HEK293 (cell line): Measurements from ENCODE around the gene NCOR2.

Source experiments
- GLI4 ChIP-seq: fragments of 450-650 bp; formaldehyde crosslinking; IDR thresholded peaks from 2 replicates; pipeline ENCODE4 v1.5.1; 2016; ENCODE audit warnings: missing biosample characterization, missing genetic modification characterization
- MYNN ChIP-seq: fragments of 450-650 bp; formaldehyde crosslinking; IDR thresholded peaks from 2 replicates; pipeline ENCODE4 v1.5.1; 2016; ENCODE audit warnings: missing biosample characterization, missing genetic modification characterization, borderline replicate concordance
- WT1 ChIP-seq: fragments of 450-650 bp; formaldehyde crosslinking; IDR thresholded peaks from 2 replicates; pipeline ENCODE4 v1.5.1; 2016; ENCODE audit warnings: missing biosample characterization, missing genetic modification characterization
- ZBTB8A ChIP-seq: fragments of 450-650 bp; formaldehyde crosslinking; IDR thresholded peaks from 2 replicates; pipeline ENCODE4 v1.5.1; 2016; ENCODE audit warnings: missing biosample characterization, missing genetic modification characterization
- ZFP3 ChIP-seq: fragments of 450-650 bp; formaldehyde crosslinking; IDR thresholded peaks from 2 replicates; pipeline ENCODE4 v1.5.1; 2016; ENCODE audit warnings: low read depth, missing biosample characterization, missing genetic modification characterization
- ZFP37 ChIP-seq: fragments of 450-650 bp; formaldehyde crosslinking; IDR thresholded peaks from 2 replicates; pipeline ENCODE4 v1.5.1; 2016; ENCODE audit warnings: missing biosample characterization, missing genetic modification characterization
- ZFP69B ChIP-seq: fragments of 450-650 bp; formaldehyde crosslinking; IDR thresholded peaks from 2 replicates; pipeline ENCODE4 v1.5.1; 2016; ENCODE audit warnings: missing biosample characterization, missing genetic modification characterization
- ZNF132 ChIP-seq: fragments of 450-650 bp; formaldehyde crosslinking; IDR thresholded peaks from 2 replicates; pipeline ENCODE4 v1.5.1; 2017; ENCODE audit warnings: missing biosample characterization, missing genetic modification characterization, borderline replicate concordance
- ZNF184 ChIP-seq: fragments of 450-650 bp; IDR thresholded peaks from 2 replicates; pipeline ENCODE4 v1.5.1; 2018; ENCODE audit warnings: missing biosample characterization, mild to moderate bottlenecking, missing genetic modification characterization
- ZNF19 ChIP-seq: fragments of 450-650 bp; formaldehyde crosslinking; IDR thresholded peaks from 2 replicates; pipeline ENCODE4; 2016; ENCODE audit warnings: missing biosample characterization, missing genetic modification characterization, low read depth
- ZNF2 ChIP-seq: fragments of 450-650 bp; formaldehyde crosslinking; IDR thresholded peaks from 2 replicates; pipeline ENCODE4 v1.5.1; 2016; ENCODE audit warnings: missing biosample characterization, missing genetic modification characterization
- ZNF23 ChIP-seq: fragments of 450-650 bp; formaldehyde crosslinking; IDR thresholded peaks from 2 replicates; pipeline ENCODE4 v1.5.1; 2016; ENCODE audit warnings: missing biosample characterization, missing genetic modification characterization, borderline replicate concordance
- ZNF311 ChIP-seq: fragments of 450-650 bp; formaldehyde crosslinking; IDR thresholded peaks from 2 replicates; pipeline ENCODE4 v1.5.1; 2017; ENCODE audit warnings: missing biosample characterization, missing genetic modification characterization, borderline replicate concordance
- ZNF366 ChIP-seq: fragments of 450-650 bp; formaldehyde crosslinking; conservative IDR thresholded peaks from 2 replicates; pipeline ENCODE4 v1.5.1; 2016; ENCODE audit warnings: missing biosample characterization, missing genetic modification characterization
- ZNF391 ChIP-seq: fragments of 450-650 bp; formaldehyde crosslinking; IDR thresholded peaks from 2 replicates; pipeline ENCODE4 v1.5.1; 2016; ENCODE audit warnings: low read depth, missing biosample characterization, missing genetic modification characterization, borderline replicate concordance
- ZNF394 ChIP-seq: fragments of 450-650 bp; formaldehyde crosslinking; IDR thresholded peaks from 2 replicates; pipeline ENCODE4 v1.5.1; 2016; ENCODE audit warnings: missing biosample characterization, missing genetic modification characterization, mild to moderate bottlenecking, moderate library complexity, borderline replicate concordance
- ZNF404 ChIP-seq: fragments of 450-650 bp; formaldehyde crosslinking; IDR thresholded peaks from 2 replicates; pipeline ENCODE4 v1.5.1; 2017; ENCODE audit warnings: missing biosample characterization, missing genetic modification characterization
- ZNF416 ChIP-seq: fragments of 450-650 bp; formaldehyde crosslinking; IDR thresholded peaks from 2 replicates; pipeline ENCODE4 v1.5.1; 2016; ENCODE audit warnings: missing biosample characterization, missing genetic modification characterization
- ZNF473 ChIP-seq: fragments of 450-650 bp; formaldehyde crosslinking; IDR thresholded peaks from 2 replicates; pipeline ENCODE4 v1.5.1; 2017; ENCODE audit warnings: missing biosample characterization, missing genetic modification characterization
- ZNF529 ChIP-seq: fragments of 450-650 bp; formaldehyde crosslinking; IDR thresholded peaks from 2 replicates; pipeline ENCODE4 v1.5.1; 2017; ENCODE audit warnings: missing genetic modification characterization, missing biosample characterization; ENCODE audit not compliant: insufficient replicate concordance
- ZNF558 ChIP-seq: fragments of 450-650 bp; formaldehyde crosslinking; IDR thresholded peaks from 2 replicates; pipeline ENCODE4 v1.5.1; 2016; ENCODE audit warnings: missing biosample characterization, missing genetic modification characterization
- ZNF560 ChIP-seq: fragments of 450-650 bp; formaldehyde crosslinking; IDR thresholded peaks from 2 replicates; pipeline ENCODE4 v1.5.1; 2017; ENCODE audit warnings: missing biosample characterization, missing genetic modification characterization, borderline replicate concordance
- ZNF776 ChIP-seq: fragments of 450-650 bp; formaldehyde crosslinking; IDR thresholded peaks from 2 replicates; pipeline ENCODE4 v1.5.0; 2017; ENCODE audit warnings: missing biosample characterization, missing genetic modification characterization, borderline replicate concordance
- TF ChIP-seq, protein P1 (sequence below): fragments of 450-650 bp; formaldehyde crosslinking; IDR thresholded peaks from 2 replicates; pipeline ENCODE4 v1.5.1; 2017; ENCODE audit warnings: missing biosample characterization, missing genetic modification characterization
- TF ChIP-seq, protein P2 (sequence below): fragments of 450-650 bp; formaldehyde crosslinking; IDR thresholded peaks from 2 replicates; pipeline ENCODE4 v1.5.1; 2016; ENCODE audit warnings: missing biosample characterization, missing genetic modification characterization
- TF ChIP-seq, protein P3 (sequence below): fragments of 450-650 bp; formaldehyde crosslinking; IDR thresholded peaks from 2 replicates; pipeline ENCODE4 v1.5.1; 2016; ENCODE audit warnings: missing biosample characterization, missing genetic modification characterization
- TF ChIP-seq, protein P4 (sequence below): fragments of 450-650 bp; formaldehyde crosslinking; IDR thresholded peaks from 2 replicates; pipeline ENCODE4 v1.5.1; 2016; ENCODE audit warnings: missing biosample characterization, missing genetic modification characterization
- TF ChIP-seq, protein P5 (sequence below): fragments of 450-650 bp; formaldehyde crosslinking; IDR thresholded peaks from 2 replicates; pipeline ENCODE4 v1.5.1; 2016; ENCODE audit warnings: missing biosample characterization, missing genetic modification characterization
- TF ChIP-seq, protein P6 (sequence below): fragments of 450-650 bp; formaldehyde crosslinking; IDR thresholded peaks from 2 replicates; pipeline ENCODE4 v1.5.1; 2016; ENCODE audit warnings: missing biosample characterization, missing genetic modification characterization

The NCOR2 gene

DNA sequence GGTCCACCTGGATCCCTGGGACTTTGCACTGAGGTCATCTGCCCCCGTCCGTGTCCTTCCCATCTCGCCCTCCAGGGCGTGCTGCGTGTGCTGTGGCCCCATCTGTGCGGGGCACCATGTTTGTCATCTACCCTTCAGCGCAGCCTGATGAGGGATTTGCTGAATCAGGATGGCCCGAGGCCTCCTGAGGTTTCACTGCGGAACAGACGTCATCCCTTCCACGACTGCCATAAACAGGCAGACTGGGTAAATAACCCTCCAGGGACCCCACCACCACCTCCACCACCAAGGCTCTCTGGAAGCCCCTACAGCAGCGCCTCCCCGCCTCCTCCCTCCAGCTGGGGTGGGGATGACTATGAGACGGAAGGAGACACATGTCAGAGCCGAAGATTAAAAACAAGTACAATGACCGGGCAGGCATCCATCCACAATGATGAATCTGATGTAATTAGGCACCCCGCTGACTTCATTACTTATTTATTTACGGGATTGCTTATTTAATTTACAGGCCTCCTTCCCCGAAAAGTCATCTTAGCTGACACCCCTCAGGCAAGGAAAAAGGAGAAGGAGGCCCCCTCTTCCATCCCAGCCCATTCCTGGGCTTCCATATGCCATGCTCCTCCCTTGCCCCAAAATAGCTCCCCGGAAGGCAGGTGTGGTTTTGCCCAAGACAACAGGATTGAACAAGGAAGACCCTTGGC lies 39.4 kb downstream of the NCOR2 start (continued):
- TF ChIP-seq, protein P1, sequence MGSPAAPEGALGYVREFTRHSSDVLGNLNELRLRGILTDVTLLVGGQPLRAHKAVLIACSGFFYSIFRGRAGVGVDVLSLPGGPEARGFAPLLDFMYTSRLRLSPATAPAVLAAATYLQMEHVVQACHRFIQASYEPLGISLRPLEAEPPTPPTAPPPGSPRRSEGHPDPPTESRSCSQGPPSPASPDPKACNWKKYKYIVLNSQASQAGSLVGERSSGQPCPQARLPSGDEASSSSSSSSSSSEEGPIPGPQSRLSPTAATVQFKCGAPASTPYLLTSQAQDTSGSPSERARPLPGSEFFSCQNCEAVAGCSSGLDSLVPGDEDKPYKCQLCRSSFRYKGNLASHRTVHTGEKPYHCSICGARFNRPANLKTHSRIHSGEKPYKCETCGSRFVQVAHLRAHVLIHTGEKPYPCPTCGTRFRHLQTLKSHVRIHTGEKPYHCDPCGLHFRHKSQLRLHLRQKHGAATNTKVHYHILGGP (tag by site-specific recombination), result no peak
- TF ChIP-seq ZNF558 (tag by site-specific recombination) (0 out of 2 replicates have a peak, but pooled peaks have one; percentile 13), ZNF19 (tag by site-specific recombination) (no peak), WT1 (peak; percentile 92), ZNF132 (no peak), ZNF473 (tag by site-specific recombination) (no peak), ZNF391 (tag by site-specific recombination) (peak; percentile 79; the same call in 1 of the 2 replicates), ZNF404 (tag by site-specific recombination) (no peak), ZFP37 (tag by site-specific recombination) (no peak), ZNF2 (tag by site-specific recombination) (peak; percentile 68; the same call in 1 of the 2 replicates), ZNF394 (no peak; the same call in 1 of the 2 replicates), GLI4 (tag by site-specific recombination) (no peak), ZNF529 (tag by site-specific recombination) (no peak), ZFP3 (tag by site-specific recombination) (no peak), ZNF560 (no peak), ZNF366 (tag by site-specific recombination) (peak; percentile 95), ZNF184 (peak; percentile 22; the same call in 1 of the 2 replicates), ZBTB8A (tag by site-specific recombination) (peak; percentile 97), ZNF23 (no peak), ZNF776 (no peak), ZNF416 (tag by site-specific recombination) (no peak), MYNN (no peak), ZFP69B (tag by site-specific recombination) (peak; percentile 93), ZNF311 (tag by site-specific recombination) (no peak)
- TF ChIP-seq, protein P2, sequence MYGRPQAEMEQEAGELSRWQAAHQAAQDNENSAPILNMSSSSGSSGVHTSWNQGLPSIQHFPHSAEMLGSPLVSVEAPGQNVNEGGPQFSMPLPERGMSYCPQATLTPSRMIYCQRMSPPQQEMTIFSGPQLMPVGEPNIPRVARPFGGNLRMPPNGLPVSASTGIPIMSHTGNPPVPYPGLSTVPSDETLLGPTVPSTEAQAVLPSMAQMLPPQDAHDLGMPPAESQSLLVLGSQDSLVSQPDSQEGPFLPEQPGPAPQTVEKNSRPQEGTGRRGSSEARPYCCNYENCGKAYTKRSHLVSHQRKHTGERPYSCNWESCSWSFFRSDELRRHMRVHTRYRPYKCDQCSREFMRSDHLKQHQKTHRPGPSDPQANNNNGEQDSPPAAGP (tag by site-specific recombination), result peak; percentile 98
- TF ChIP-seq, protein P3, sequence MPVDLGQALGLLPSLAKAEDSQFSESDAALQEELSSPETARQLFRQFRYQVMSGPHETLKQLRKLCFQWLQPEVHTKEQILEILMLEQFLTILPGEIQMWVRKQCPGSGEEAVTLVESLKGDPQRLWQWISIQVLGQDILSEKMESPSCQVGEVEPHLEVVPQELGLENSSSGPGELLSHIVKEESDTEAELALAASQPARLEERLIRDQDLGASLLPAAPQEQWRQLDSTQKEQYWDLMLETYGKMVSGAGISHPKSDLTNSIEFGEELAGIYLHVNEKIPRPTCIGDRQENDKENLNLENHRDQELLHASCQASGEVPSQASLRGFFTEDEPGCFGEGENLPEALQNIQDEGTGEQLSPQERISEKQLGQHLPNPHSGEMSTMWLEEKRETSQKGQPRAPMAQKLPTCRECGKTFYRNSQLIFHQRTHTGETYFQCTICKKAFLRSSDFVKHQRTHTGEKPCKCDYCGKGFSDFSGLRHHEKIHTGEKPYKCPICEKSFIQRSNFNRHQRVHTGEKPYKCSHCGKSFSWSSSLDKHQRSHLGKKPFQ (tag by site-specific recombination), result no peak; the same call in none of the 2 replicates
- TF ChIP-seq, protein P4, sequence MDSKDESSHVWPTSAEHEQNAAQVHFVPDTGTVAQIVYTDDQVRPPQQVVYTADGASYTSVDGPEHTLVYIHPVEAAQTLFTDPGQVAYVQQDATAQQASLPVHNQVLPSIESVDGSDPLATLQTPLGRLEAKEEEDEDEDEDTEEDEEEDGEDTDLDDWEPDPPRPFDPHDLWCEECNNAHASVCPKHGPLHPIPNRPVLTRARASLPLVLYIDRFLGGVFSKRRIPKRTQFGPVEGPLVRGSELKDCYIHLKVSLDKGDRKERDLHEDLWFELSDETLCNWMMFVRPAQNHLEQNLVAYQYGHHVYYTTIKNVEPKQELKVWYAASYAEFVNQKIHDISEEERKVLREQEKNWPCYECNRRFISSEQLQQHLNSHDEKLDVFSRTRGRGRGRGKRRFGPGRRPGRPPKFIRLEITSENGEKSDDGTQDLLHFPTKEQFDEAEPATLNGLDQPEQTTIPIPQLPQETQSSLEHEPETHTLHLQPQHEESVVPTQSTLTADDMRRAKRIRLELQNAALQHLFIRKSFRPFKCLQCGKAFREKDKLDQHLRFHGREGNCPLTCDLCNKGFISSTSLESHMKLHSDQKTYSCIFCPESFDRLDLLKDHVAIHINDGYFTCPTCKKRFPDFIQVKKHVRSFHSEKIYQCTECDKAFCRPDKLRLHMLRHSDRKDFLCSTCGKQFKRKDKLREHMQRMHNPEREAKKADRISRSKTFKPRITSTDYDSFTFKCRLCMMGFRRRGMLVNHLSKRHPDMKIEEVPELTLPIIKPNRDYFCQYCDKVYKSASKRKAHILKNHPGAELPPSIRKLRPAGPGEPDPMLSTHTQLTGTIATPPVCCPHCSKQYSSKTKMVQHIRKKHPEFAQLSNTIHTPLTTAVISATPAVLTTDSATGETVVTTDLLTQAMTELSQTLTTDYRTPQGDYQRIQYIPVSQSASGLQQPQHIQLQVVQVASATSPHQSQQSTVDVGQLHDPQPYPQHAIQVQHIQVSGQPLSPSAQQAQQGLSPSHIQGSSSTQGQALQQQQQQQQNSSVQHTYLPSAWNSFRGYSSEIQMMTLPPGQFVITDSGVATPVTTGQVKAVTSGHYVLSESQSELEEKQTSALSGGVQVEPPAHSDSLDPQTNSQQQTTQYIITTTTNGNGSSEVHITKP (tag by site-specific recombination), result peak; percentile 87
- TF ChIP-seq, protein P5, sequence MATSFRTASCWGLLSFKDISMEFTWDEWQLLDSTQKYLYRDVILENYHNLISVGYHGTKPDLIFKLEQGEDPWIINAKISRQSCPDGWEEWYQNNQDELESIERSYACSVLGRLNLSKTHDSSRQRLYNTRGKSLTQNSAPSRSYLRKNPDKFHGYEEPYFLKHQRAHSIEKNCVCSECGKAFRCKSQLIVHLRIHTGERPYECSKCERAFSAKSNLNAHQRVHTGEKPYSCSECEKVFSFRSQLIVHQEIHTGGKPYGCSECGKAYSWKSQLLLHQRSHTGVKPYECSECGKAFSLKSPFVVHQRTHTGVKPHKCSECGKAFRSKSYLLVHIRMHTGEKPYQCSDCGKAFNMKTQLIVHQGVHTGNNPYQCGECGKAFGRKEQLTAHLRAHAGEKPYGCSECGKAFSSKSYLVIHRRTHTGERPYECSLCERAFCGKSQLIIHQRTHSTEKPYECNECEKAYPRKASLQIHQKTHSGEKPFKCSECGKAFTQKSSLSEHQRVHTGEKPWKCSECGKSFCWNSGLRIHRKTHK, result no peak
- TF ChIP-seq, protein P6, sequence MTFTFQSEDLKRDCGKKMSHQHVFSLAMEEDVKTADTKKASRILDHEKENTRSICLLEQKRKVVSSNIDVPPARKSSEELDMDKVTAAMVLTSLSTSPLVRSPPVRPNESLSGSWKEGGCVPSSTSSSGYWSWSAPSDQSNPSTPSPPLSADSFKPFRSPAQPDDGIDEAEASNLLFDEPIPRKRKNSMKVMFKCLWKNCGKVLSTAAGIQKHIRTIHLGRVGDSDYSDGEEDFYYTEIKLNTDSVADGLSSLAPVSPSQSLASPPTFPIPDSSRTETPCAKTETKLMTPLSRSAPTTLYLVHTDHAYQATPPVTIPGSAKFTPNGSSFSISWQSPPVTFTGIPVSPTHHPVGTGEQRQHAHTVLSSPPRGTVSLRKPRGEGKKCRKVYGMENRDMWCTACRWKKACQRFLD (tag by site-specific recombination), result no peak
